ENCODE results near the gene SNX33. TPM values are rescaled to one million over a fixed set of nuclear protein-coding genes. Genes with fewer than 3 reads are reported as not detected.

Gene SNX33
- total RNA-seq, 4 donors from 2014 or later = 20.3 to 36.4 (median 25.9) TPM

DNA sequence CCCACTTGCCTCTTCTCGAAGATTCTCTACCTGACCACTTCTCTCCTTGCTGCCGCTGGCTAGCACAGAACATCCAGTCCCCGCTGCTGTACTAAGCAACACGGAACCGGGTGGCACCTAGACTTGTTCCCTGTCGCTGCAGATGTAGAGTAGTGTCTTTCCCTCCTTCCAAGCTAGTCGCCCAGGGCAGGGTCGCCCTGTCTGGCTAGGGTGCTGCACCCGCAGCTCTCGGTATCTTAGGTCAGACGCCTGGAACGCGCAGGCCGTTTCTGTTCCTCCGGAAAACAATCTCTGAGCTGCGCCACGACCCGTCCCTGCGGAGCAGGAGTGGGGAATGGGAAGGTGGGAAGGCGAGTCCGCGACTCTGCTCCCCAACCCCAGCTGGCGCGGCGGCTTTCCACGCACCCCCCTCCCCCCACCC is 758 bp upstream of the SNX33 start:
- peaks cover 0 to 21% (median 0%) of the 10 kb centered on the region in 3 donors for H3K36me3 ChIP-seq
- no peaks in the 10 kb centered on the region for H3K9me3 ChIP-seq
- H3K27ac ChIP-seq = peak overlapping the region; percentile 94 to 99 (median 97)
- peak overlapping the region; percentile 51 to 97 (median 84) for H3K4me3 ChIP-seq
- intact Hi-C loops (cut with DNase I) = no loop called here
- H3K4me1 ChIP-seq = peaks cover 43 to 55% (median 45%) of the 10 kb centered on the region in 3 donors
- H3K27me3 ChIP-seq = no peaks in the 10 kb centered on the region
- no peak for DNase-seq
- WGBS, 2 donors = 4 to 11% methylated on average over 6 to 8 of the region's 26 CpGs
- TF ChIP-seq POLR2A (IDR thresholded peaks at IDR 0.05) = no peak
- TF ChIP-seq, protein P1, sequence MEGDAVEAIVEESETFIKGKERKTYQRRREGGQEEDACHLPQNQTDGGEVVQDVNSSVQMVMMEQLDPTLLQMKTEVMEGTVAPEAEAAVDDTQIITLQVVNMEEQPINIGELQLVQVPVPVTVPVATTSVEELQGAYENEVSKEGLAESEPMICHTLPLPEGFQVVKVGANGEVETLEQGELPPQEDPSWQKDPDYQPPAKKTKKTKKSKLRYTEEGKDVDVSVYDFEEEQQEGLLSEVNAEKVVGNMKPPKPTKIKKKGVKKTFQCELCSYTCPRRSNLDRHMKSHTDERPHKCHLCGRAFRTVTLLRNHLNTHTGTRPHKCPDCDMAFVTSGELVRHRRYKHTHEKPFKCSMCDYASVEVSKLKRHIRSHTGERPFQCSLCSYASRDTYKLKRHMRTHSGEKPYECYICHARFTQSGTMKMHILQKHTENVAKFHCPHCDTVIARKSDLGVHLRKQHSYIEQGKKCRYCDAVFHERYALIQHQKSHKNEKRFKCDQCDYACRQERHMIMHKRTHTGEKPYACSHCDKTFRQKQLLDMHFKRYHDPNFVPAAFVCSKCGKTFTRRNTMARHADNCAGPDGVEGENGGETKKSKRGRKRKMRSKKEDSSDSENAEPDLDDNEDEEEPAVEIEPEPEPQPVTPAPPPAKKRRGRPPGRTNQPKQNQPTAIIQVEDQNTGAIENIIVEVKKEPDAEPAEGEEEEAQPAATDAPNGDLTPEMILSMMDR (IDR thresholded peaks at IDR 0.05) = no peak

DNA sequence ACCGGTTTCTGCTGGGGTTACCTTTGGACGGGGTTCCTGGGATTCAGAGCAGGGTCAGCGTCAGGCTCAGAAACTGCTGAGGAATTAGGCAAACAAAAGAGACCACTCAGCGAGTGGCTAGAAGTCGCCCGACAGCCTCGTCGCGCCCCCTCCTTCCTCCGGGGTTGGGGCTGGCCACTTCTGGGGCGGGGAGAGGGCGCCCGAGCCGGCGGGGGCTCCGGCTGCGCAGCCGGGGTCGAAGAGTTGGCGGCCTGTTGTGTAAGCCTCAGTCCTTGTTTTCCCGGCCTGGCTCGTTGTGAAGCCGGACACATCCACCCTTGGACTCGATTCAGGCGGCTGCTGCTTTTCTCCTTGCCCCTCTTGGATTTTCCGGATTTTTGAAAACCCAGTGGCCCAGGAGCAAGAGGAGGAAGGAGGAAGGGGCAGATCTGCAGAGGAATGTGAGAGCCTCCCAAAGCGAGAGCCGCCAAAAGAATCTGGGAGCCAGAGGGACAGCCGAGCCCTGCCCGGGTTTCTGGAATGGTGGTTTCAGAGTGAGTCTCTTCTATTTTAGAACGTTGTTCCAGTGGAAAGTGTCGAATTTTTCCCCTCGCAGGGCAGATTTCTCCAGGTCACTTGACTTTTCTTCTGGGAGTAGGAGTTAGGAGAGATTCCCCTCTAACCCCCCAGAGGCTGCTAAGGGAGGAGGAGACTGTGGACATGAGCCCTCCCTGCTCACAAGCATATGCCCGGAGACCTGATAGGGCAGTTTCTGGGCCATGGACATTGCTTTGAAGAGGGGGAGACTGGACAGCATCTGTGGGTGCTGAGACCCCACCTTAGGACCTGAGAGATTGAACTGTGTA is 666 bp downstream of the SNX33 start:
- peaks cover 0 to 21% (median 0%) of the 10 kb centered on the region in 3 donors for H3K36me3 ChIP-seq
- peak overlapping the region; percentile 94 to 99 (median 97) for H3K27ac ChIP-seq
- no peaks in the 10 kb centered on the region for H3K9me3 ChIP-seq
- no peaks in the 10 kb centered on the region for H3K27me3 ChIP-seq
- peaks cover 56 to 70% (median 59%) of the 10 kb centered on the region in 3 donors for H3K4me1 ChIP-seq
- H3K4me3 ChIP-seq = peak overlapping the region; percentile 51 to 97 (median 84)
- no peak for DNase-seq
- TF ChIP-seq POLR2A (IDR thresholded peaks at IDR 0.05) = no peak
- TF ChIP-seq, protein P1 (IDR thresholded peaks at IDR 0.05) = no peak
- intact Hi-C loops (cut with DNase I) = no loop called here
- WGBS, 2 donors = 4 to 15% methylated on average over 8 to 17 of the region's 34 CpGs

DNA sequence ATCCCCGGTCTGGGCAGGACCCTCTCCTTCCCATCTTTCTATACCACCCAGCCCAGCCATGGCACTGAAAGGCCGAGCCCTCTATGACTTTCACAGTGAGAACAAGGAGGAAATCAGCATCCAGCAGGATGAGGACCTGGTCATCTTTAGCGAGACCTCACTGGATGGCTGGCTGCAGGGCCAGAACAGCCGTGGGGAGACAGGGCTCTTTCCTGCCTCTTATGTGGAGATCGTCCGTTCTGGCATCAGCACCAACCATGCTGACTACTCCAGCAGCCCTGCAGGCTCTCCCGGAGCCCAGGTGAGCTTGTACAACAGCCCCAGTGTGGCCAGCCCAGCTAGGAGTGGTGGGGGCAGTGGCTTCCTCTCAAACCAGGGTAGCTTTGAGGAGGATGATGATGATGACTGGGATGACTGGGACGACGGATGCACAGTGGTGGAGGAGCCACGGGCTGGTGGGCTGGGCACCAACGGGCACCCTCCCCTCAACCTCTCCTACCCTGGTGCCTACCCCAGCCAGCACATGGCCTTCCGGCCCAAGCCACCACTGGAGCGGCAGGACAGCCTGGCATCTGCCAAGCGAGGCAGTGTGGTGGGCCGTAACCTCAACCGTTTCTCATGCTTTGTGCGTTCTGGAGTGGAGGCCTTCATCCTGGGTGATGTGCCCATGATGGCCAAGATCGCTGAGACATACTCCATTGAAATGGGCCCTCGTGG is 1.5 kb downstream of the SNX33 start:
- H3K9me3 ChIP-seq = no peaks in the 10 kb centered on the region
- peak overlapping the region; percentile 94 to 99 (median 97) for H3K27ac ChIP-seq
- intact Hi-C loops (cut with DNase I) = no loop called here
- no peak for TF ChIP-seq POLR2A (IDR thresholded peaks at IDR 0.05)
- TF ChIP-seq, protein P1 (IDR thresholded peaks at IDR 0.05) = no peak
- 72 to 74% methylated on average over 4 to 8 of the region's 19 CpGs for WGBS, 2 donors
- H3K4me3 ChIP-seq = peak overlapping the region; percentile 51 to 97 (median 84)
- H3K4me1 ChIP-seq = peaks cover 62 to 78% (median 67%) of the 10 kb centered on the region in 3 donors
- peaks cover 0 to 21% (median 0%) of the 10 kb centered on the region in 3 donors for H3K36me3 ChIP-seq
- DNase-seq = no peak
- no peaks in the 10 kb centered on the region for H3K27me3 ChIP-seq

DNA sequence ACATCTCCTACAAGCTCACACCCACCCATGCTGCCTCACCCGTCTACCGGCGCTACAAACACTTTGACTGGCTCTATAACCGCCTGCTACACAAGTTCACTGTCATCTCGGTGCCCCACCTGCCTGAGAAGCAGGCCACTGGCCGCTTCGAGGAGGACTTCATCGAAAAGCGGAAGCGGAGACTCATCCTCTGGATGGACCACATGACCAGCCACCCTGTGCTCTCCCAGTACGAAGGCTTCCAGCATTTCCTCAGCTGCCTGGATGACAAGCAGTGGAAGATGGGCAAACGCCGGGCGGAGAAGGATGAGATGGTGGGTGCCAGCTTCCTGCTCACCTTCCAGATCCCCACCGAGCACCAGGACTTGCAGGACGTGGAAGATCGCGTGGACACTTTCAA is 2.1 kb downstream of the SNX33 start:
- intact Hi-C loops (cut with DNase I) = no loop called here
- TF ChIP-seq, protein P1 (IDR thresholded peaks at IDR 0.05) = no peak
- no peak for TF ChIP-seq POLR2A (IDR thresholded peaks at IDR 0.05)
- H3K36me3 ChIP-seq = peaks cover 0 to 22% (median 0%) of the 10 kb centered on the region in 3 donors
- H3K4me1 ChIP-seq = peaks cover 68 to 84% (median 74%) of the 10 kb centered on the region in 3 donors
- WGBS, 2 donors = 92 to 94% methylated on average over 3 to 15 of the region's 18 CpGs
- H3K4me3 ChIP-seq = peak overlapping the region; percentile 12 to 97 (median 84)
- no peaks in the 10 kb centered on the region for H3K27me3 ChIP-seq
- H3K9me3 ChIP-seq = no peaks in the 10 kb centered on the region
- no peak for DNase-seq
- H3K27ac ChIP-seq = peak overlapping the region in 2 of 4 donors; percentile 96 to 99
